NCI-H128 (cell line): ENCODE measurements around the gene TMTC2.
"Not testable (repeated sequence)": the region's sequence is repeated elsewhere in the genome, so short reads cannot be mapped to it uniquely, and the experiment has no call there.

Experiments used
- DNase-seq: peaks from one replicate; lab custom pipeline; 2025; ENCODE audit not compliant: unreplicated experiment; lab: John Stamatoyannopoulos, UW

The TMTC2 gene

DNA sequence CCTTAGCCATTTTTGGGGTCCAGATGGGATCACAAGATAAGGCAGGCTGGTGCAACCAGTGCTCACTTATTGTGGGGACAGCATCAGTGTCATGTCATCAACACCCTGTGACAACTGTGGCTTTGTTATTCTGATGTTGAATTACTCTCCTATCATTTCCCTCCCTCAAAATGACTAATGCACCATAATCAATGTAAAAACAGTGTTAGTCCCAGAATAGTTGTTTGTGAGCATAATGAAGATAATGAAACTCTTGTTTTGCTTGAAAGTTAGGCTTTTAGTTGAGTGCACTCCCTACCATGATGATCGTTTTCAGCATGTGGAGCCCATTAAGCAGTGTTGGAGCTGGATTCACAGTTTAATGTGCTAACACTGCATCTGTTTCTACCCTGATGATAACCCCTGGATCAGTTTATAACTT lies 151.4 kb downstream of the TMTC2 start:
- no peak for DNase-seq

DNA sequence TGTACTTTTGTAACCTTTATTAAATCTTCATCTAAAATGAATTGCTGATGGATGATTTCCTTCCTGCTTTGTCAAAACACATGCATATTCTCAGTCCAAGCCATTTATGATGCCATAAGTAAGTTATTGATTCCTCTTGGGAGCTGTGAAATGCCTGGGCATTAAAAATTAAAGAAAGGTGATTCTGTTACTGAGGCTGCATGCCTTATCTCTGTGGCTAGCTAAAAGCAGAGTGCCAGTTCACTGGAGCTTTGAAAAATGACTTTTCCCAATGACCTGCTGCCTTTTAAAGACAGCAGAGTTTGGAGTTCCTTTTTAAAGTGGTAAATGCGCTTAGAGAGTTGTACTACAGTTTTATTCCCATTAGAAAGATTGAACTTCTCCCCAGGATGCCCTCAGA lies 152.1 kb downstream of the TMTC2 start:
- no peak for DNase-seq

DNA sequence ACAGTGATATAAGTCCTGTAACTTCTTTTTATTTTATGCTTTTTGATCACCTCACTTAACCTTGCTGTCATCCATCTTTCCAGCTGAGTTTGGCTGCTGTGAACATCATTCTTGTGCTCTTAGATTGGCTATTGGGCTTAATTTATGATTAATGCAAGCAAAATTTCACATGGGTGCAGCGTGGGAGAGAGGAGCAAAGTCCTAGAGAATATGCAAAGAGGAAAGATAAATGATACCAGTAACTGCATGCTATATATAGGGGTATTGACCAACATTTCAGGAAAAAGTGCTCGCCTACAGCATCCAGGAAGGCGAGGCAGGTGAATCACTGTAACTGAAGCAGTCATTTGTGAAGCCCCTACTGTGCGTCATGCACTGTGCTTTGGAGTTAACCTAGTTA lies 153.1 kb downstream of the TMTC2 start:
- no peak for DNase-seq

DNA sequence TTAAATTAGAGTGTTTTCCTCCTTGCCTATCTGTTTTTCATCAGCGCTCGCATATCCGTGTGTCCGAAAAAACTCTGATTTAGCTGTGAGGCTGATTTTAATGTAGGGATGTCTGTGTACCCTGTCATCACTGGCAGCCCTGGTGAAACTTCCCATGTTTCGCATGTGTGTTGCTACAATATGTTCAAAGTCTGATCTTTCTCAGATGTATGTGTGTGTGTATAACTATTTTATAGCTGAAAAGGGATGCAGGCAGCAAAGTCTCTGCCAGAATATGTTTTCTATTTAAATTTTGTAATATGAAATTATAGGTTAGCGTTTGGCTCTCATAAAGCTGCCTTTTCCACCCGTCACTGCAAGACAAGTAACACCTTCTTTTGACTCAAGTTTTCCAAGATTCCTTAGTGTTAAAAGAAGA lies 154.8 kb downstream of the TMTC2 start:
- no peak for DNase-seq

DNA sequence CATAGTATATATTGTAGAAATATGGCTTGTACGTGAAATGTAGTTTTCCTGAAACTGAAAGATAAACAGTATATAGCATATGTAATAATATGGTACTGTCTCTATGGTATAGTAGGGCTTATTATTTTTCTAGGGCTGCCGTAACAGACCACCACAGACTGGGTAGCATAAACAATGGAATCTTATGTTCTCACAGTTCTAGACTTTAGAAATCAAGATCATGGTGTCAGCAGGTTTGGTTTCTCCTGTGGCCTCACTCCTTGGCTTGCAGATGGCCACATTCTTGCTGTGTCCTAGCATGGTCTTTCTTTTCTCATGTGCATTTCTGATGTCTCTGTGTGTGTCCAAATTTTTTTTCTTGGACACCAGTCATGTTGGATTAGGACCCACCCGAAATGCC lies 155.8 kb downstream of the TMTC2 start:
- DNase-seq, result no peak

DNA sequence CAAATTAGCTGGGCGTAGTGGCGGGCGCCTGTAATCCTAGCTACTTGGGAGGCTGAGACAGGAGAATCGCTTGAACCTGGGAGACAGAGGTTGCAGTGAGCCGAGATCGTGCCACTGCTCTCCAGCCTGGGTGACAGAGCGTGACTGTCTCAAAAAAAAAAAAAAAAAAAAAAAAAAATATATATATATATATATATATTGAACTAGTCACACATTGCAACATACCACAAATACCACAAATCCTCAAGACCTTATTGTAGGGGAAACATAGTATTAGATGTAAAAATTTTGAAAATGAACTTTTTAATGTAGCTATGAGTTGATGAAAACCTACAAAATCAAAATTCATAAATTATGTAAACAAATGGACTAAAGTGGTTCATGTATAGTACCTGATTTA lies 158.4 kb downstream of the TMTC2 start:
- not testable (repeated sequence) for DNase-seq

DNA sequence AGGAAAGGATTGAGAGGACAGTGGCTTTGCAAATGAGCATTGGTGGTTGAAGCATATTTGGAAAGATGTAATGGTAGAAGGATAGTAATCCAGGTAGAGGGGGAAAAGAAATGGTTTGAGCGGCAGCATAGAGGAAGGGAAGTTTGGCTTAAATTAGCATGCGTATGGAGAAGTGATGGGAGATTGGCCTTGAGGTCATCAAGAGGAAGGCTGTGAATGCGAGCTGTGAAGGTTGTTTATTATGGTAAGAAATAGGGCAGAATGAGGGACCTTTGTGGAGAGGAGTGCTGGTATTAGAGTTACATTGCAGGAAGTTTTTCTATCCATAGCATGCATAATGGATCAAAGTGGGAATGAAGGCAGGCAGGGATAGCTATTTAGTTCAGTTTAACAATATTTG lies 162.1 kb downstream of the TMTC2 start:
- DNase-seq, result no peak

DNA sequence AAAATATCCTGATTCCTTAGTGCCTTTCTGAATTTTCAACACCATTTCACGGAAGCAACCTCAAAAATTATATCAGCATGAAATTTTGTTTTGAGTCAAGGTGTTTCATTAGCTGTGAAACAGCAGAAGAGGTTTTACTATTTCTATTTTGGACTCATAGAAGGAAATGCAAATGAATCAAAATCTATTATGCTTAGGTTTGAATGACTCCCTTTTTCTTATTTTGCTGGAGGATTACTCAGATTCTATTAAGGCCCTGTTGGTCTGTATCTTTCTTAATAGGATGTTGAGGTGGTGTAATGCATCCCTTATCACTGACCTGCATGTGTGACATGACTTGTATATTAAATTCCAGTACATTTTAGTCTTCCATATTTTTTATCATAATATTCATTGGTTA lies 165.8 kb downstream of the TMTC2 start:
- DNase-seq, result no peak

DNA sequence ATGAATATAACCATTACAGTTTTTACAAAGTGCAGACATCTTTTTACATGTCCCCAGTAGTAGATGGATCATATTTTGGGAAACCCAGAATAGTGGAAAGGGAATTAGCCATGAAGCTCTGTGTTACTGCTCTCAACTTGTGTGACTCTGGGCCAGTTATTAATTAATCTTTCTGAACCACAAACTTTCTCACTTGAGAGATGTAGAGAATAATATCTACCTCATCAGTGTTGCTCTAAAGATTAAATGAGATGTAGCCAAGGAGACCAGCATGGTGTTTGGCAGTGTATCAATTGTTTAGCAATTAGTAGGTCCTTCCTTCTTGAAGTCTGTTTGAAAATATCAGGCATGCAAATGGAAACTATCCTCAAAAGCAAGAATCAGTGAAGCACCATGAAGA lies 169.2 kb downstream of the TMTC2 start:
- no peak for DNase-seq

DNA sequence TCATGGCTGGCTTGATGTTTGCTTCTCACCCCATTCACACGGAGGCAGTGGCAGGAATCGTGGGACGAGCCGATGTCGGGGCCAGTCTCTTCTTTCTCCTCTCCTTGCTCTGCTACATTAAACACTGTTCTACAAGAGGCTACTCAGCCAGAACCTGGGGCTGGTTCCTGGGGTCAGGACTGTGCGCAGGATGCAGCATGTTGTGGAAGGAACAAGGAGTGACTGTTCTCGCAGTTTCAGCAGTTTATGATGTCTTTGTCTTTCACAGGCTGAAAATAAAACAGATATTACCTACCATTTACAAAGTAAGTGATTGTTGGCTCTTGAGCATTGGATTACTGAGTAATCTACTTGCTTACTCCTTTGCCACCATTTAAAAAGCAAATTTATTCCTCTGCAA lies 170.6 kb downstream of the TMTC2 start:
- no peak for DNase-seq

DNA sequence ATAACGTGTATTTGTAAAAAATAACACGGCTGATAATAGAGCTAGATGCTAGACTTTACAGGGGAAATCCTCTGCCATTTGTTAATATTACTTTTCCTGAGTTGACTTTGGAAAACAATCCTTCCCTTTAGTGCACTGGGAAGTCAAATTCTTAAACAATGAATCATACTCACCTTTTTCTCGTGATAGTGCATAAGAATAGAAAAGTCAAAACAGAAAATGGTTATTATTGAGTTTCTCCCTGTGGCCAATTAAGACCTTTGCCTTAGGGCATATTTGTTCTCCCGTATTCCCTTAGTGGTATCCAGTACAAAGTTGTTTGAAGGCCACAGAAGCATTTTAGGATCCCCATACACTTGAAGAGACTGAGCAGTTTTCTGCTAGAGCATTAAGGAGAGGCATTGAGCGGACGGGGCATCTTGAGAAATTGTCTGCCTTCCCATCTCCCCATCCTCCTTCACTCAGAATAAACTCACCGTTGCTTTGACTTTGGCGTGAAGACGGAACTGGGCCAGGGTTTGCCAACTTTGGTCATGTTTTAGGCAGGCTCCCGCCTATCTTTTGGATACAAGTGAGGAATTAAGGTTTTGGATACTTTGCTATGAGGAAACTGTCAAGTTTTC lies 171.3 kb downstream of the TMTC2 start:
- no peak for DNase-seq

DNA sequence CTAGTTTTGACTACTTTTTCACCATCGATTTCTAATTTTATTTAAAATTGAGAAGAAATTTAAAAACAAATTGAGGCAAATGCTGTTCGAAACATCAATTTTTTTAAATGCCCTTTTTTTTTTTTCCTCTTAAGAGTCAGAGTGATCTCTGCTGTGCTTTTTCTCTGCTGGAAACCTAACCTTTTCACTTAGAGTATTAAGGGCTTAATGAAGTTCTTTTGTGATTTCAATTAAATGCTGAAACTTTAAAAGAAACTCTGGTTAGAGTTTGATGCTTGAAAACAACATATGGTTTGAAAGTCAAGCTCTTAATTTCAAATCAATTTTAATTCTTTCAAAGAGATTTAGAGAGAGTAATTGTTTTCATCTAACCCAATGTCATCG lies 171.8 kb downstream of the TMTC2 start:
- DNase-seq, result no peak

DNA sequence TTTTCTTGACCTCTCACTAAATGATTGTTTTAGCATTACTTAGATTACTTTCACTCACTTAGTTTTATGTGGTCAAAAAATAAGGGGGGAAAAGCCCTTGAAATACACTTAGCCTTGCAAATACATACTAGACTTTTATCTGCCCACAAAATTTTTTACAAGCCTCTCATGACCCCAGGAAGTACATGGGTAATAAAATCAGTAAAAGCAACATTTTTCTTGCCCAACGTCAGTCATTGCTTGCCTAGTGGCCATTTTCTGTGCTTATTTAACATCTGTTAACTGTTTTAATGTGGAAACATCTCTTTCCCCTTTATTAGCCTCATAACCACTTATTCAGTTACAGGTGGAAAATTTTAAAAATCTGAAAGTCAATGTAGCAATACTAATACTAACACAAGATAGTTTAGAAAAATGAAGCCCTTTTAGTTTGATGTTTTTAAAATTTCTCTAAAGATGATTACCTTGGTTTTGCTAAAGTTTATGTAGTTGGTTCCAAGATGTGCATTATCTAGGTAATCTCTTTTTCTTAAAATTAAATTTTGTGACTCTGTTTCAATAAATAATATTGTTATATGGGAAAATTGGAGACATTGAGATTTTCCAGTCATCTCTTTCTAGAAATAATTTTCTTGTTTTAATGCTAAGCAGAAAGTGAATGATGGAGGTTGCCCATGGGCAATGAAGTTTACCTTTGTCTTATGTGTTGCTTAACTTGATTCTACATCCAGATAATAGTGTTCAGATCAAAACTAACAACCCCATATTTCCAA lies 175.5 kb downstream of the TMTC2 start:
- DNase-seq, result no peak

DNA sequence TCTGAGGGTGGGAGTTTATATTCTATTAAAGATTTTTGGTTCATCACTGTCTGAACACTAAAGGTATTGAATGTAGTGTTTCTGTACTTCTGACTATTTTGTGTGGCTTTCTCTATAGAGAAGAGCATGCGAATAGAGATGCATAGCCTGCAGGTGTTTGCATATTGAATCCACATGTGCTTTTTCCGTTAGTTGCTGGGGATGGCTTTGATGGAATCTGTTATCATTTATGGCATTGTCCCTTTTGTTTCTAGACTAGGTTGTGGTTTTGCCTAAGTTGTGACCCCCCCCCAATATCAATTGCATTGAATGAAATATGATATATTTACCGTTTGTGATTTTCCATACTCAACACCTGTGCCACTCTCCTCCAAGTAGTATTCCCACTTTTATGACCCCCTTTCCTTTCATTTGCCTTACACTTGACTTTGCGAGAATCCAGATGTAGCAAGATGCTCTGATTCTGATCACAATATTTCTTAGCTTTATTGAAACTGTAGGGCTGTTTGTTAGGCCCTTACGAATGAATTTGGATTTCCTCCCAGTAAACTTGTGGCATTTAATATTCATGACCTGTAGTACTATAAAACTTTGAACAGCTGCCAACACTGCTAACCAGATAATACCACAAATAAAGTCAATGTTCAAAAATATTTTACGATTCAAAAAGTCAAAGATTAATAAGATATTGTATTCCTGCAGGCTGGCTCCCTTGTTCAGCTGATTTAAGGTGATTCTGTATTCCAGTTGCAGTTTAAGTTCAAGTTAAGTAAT lies 176.4 kb downstream of the TMTC2 start:
- DNase-seq, result no peak

DNA sequence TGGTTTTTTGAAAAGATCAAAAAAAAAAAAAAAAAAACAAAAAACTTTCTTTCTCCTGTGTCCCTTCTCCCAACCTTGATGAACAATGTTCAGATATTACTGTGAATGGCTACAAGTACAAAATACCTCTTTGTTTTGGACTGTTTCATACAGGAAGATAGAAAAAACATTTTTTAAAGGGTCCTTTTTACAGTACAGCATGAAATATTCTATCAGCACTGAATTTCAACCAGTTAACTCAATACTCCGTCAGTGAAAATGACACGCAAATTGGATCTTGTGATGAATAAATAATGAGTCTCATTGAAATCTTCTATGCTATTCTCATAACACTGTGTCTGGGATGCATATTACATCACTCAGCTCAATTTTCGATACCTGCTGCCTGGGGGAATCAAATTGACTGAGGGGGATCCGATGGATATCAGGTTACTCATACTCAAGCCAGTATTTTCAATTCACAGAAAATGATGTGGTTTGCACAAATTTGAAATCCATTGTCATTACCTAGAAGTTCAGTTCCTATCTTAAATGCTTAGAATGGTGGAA lies 179.6 kb downstream of the TMTC2 start:
- no peak for DNase-seq

DNA sequence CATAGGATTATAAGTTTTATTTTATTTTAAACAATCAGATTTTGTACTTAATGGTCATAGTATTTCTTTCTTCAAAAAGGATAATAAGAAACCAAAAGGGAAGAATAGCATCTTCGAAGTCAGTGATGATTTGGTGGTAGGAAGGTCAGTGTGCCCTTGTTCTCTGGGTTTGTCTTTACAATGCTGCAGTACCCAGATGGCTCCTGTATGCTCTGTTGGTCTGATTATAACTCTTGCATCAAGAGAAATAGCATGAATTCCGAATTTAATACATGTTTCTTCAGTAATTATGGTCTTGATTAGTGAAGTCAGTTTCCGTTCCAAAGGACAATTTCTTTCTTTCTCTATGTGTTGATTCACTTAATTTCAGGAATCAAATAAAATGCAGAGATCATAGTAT lies 180.2 kb downstream of the TMTC2 start:
- no peak for DNase-seq

DNA sequence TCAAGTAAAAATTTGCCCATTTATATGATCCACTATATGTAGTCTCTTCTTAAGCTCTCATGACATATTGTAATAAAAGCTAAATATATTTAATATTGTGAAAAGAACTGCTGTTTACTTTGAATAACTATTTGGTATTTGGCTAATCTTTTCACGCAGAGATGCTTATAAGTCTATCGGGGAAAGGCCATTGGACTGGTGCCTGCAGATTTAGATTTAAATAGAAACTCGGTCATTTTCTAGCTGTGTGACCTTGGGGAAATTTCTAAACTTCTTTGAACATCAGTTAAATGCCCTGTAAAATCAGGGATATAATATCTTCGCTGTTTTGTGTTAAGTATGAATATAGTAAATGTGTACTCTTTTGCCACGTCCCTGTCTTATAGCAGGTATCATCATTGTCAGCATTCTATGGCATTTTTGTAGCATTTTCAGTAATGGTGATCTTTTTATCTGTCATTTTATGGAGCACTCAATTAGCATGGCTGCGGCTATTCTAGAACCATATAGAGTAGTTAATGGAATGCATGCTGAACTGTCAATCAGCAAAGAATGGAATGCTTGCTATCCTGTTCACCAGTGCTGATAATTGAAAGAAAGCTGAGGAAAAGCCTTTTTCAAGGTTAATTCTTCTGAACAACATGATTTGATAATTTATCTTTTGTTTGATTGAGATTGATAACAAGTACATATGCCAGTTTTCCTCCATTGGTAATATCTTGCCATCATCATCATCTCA lies 181.2 kb downstream of the TMTC2 start:
- no peak for DNase-seq

DNA sequence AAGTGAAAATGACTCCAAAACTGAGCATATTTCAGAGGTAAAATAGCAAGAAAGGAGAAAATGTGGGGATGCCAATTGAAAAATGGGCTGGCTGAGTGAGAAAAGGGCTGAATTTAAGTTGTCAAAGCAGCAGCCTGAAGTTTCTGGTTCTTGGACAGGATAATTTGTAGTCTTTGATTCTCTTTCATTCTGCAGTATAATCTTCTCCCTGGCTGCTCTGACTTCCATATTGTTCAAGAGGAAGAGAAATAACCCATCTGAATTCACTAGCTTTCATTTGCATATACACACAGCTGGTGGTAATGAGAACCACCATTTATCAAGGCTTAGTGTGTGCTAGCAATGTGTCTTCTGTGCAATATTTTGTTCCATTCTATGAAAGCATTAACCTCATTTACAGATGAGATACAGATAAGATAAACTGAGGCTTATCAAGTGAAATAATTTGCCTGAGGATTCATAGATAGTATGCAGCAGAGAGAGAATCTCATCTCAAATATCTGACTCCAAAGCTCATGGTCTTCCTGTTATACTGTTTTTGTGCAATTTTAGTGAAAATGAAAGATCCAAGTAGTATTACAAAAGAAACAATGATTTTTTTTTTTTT lies 184.2 kb downstream of the TMTC2 start:
- DNase-seq, result no peak

DNA sequence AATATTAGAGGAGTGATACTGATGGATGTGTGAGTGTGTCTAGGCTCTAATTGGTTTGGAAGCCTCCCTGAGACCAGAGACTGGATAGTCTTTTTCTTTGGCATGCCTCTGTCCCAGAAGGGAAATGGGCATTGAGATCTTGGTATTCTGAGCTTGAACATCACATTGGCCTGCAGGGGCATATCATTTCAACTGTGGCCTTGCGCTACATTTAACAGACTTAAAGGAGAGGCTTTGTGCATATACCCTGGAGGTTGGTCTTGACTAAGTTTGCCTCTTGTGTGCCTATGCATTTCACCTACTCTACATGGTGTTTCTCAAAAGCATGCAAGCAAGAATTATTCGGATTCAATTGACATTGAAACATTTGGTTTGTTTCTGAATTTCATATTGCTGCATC lies 185.4 kb downstream of the TMTC2 start:
- no peak for DNase-seq

DNA sequence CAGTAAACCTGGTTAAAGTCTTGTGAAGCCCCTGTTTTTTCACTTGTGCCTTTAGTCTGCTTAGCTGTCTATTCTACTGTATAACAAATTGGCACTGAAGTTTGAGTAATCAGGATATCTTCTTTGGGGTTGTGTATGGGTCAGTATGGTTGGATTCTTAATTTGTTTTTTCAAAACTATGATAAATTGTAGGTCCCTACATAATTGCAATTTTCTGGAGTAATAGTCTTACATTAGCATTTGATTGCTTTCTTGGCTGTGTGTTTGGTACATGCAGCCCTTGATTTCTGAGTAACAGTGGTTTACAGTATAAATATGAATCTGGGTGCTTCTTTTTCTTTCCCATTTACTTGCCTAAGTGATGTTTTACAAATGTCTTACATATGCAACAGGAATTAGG lies 186.6 kb downstream of the TMTC2 start:
- DNase-seq, result no peak

DNA sequence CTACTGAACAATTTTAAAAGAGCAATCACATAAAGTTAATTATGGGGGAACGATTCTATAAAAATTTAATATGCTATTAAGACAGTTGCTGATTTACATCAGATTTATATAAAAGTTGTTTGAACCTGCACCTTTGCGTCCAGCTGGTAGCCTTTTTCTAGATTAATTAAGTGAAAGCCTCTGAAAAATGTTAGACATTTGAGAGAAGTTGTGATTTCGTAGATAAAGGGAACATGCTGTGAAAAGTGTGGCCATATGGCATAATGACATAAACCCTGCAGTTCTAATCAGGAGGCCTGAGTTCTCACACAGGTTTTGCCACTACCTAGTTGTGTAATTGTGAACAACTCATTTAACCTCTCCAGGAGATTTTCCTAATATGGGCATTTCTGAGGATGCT lies 187.2 kb downstream of the TMTC2 start:
- DNase-seq, result no peak
